HuH-7.5 (cell line): Measurements from ENCODE around the gene ATP9A.
A peak's percentile ranks its signal among the peaks of the same experiment; 100 is the strongest.
"Not testable (repeated sequence)": the region's sequence is repeated elsewhere in the genome, so short reads cannot be mapped to it uniquely, and the experiment has no call there.

Experiments used
- DNase-seq: peaks from one replicate; pipeline ENCODE4 v3.0.0; 2011; ENCODE audit warnings: low spot score

ATP9A gene

GRCh38 chr20:51570739-51571459, 197.3 kb downstream of the ATP9A start:
- DNase-seq, result no peak

- DNase-seq, result no peak
Observed at GRCh38 chr20:51569815-51570738, 198.1 kb downstream of the ATP9A start.

GRCh38 chr20:51568533-51568932, 199.7 kb downstream of the ATP9A start:
- not testable (repeated sequence) for DNase-seq

- no peak for DNase-seq
Observed at GRCh38 chr20:51567622-51568021, 200.6 kb downstream of the ATP9A start.

- DNase-seq, result no peak
Observed at GRCh38 chr20:51566594-51566993, 201.6 kb downstream of the ATP9A start.

GRCh38 chr20:51565298-51566144, 202.7 kb downstream of the ATP9A start:
- no peak for DNase-seq

GRCh38 chr20:51563486-51564332, 204.5 kb downstream of the ATP9A start:
- peak; percentile 48 for DNase-seq

GRCh38 chr20:51563174-51563485, 205.1 kb downstream of the ATP9A start:
- DNase-seq, result no peak

- DNase-seq, result peak; percentile 71
Observed at GRCh38 chr20:51562332-51563173, 205.6 kb downstream of the ATP9A start.

GRCh38 chr20:51562027-51562331, 206.2 kb downstream of the ATP9A start:
- DNase-seq, result no peak

- no peak for DNase-seq
Observed at GRCh38 chr20:51560550-51561307, 207.5 kb downstream of the ATP9A start.

- DNase-seq, result no peak
Observed at GRCh38 chr20:51560042-51560441, 208.1 kb downstream of the ATP9A start.

GRCh38 chr20:51554538-51555165, 213.5 kb downstream of the ATP9A start:
- no peak for DNase-seq

- DNase-seq, result no peak
Observed at GRCh38 chr20:51553897-51554486, 214.2 kb downstream of the ATP9A start.

- DNase-seq, result no peak
Observed at GRCh38 chr20:51551186-51551585, 217.0 kb downstream of the ATP9A start.

- no peak for DNase-seq
Observed at GRCh38 chr20:51549474-51549873, 218.7 kb downstream of the ATP9A start.

GRCh38 chr20:51547951-51548350, 220.2 kb downstream of the ATP9A start:
- no peak for DNase-seq
